Measurements from ENCODE around the gene PPP1R37.

The PPP1R37 gene

GRCh38 chr19:45092747-45093678, at the start of gene PPP1R37:
PPP1R37 (plus strand) TSS chr19:45093179; CDS start chr19:45093326, 147 bp downstream.
- peak; percentile 95 for DNase-seq

GRCh38 chr19:45045671-45046353, 47.2 kb upstream of the PPP1R37 start:
- DNase-seq, result no peak

- no peak for DNase-seq
Observed at GRCh38 chr19:45046355-45046754, 46.6 kb upstream of the PPP1R37 start.

- DNase-seq, result no peak
Observed at GRCh38 chr19:45047188-45047797, 45.7 kb upstream of the PPP1R37 start.

- DNase-seq, result no peak
Observed at GRCh38 chr19:45049073-45049736, 43.8 kb upstream of the PPP1R37 start.

- DNase-seq, result no peak
Observed at GRCh38 chr19:45050036-45050435, 42.9 kb upstream of the PPP1R37 start.

GRCh38 chr19:45051929-45052579, 40.9 kb upstream of the PPP1R37 start:
- peak; percentile 66 for DNase-seq

GRCh38 chr19:45056831-45057230, 36.1 kb upstream of the PPP1R37 start:
- DNase-seq, result no peak

GRCh38 chr19:45057444-45057843, 35.5 kb upstream of the PPP1R37 start:
- no peak for DNase-seq

- DNase-seq, result no peak
Observed at GRCh38 chr19:45058622-45059159, 34.3 kb upstream of the PPP1R37 start.

GRCh38 chr19:45059258-45059965, 33.6 kb upstream of the PPP1R37 start:
- peak; percentile 80 for DNase-seq

- no peak for DNase-seq
Observed at GRCh38 chr19:45061965-45062364, 31.0 kb upstream of the PPP1R37 start.

GRCh38 chr19:45063851-45064801, 28.9 kb upstream of the PPP1R37 start:
- no peak for DNase-seq

- DNase-seq, result no peak
Observed at GRCh38 chr19:45066921-45067661, 25.9 kb upstream of the PPP1R37 start.

GRCh38 chr19:45068041-45068440, 24.9 kb upstream of the PPP1R37 start:
- no peak for DNase-seq

- DNase-seq, result no peak
Observed at GRCh38 chr19:45069056-45069455, 23.9 kb upstream of the PPP1R37 start.

- no peak for DNase-seq
Observed at GRCh38 chr19:45070214-45070613, 22.8 kb upstream of the PPP1R37 start.

- DNase-seq, result no peak
Observed at GRCh38 chr19:45070861-45071544, 22.0 kb upstream of the PPP1R37 start.

- DNase-seq, result no peak
Observed at GRCh38 chr19:45071545-45071938, 21.4 kb upstream of the PPP1R37 start.

Measured in CD4-positive, alpha-beta T cell treated with Interleukin-15 for 1 hour (primary cell).